ENCODE results near the gene GBA2. TPM values are rescaled to one million over a fixed set of nuclear protein-coding genes. Genes with fewer than 3 reads are reported as not detected.
A peak's percentile ranks its signal among the peaks of the same experiment; 100 is the strongest.

Gene GBA2
- total RNA-seq, 2 donors from 2014 or later = 54.2 to 111 TPM

DNA sequence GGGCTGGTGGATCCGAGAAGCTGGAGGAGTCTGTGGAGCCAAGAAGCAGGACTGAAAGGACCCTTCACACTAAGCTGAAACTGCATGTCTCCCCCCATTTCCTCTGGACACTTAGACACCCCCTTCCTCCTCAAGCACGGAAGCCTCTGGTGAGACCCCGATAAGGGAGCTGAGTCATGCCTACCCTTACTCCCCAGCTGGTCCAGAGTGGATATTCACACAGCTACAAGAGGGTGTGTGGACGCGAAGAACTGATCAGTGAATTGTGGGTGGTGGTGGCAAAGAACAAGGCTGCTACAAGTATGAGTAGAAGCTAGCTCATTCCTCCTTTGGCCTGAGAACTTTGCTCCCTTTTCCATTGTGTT, 21.4 kb downstream of the GBA2 start:
- Histone ChIP-seq H3K27me3 (no peaks in the 10 kb centered on the region), H3K4me3 (no peak overlapping the region), H3K4me1 (peaks cover 38% of the 10 kb centered on the region), H3K27ac (peak overlapping the region in 3 of 4 donors; percentile 17 to 53 (median 51)), H3K9me3 (no peaks in the 10 kb centered on the region), H3K36me3 (replicated peaks in 1 of 2; ENCODE audit: insufficient read depth in 1 of 2, low read depth in 2 of 2) (peaks cover 8 to 25% of the 10 kb centered on the region in 2 donors)
- intact Hi-C loops (cut with DNase I) = no loop called here
- DNase-seq (no peak), ATAC-seq (no peak)
- no peak for TF ChIP-seq POLR2A (IDR thresholded peaks at IDR 0.05)
- TF ChIP-seq, protein P1, sequence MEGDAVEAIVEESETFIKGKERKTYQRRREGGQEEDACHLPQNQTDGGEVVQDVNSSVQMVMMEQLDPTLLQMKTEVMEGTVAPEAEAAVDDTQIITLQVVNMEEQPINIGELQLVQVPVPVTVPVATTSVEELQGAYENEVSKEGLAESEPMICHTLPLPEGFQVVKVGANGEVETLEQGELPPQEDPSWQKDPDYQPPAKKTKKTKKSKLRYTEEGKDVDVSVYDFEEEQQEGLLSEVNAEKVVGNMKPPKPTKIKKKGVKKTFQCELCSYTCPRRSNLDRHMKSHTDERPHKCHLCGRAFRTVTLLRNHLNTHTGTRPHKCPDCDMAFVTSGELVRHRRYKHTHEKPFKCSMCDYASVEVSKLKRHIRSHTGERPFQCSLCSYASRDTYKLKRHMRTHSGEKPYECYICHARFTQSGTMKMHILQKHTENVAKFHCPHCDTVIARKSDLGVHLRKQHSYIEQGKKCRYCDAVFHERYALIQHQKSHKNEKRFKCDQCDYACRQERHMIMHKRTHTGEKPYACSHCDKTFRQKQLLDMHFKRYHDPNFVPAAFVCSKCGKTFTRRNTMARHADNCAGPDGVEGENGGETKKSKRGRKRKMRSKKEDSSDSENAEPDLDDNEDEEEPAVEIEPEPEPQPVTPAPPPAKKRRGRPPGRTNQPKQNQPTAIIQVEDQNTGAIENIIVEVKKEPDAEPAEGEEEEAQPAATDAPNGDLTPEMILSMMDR (IDR thresholded peaks at IDR 0.05) = no peak
- WGBS, 2 donors = 42 to 65% methylated on average over 5 of the region's 5 CpGs

DNA sequence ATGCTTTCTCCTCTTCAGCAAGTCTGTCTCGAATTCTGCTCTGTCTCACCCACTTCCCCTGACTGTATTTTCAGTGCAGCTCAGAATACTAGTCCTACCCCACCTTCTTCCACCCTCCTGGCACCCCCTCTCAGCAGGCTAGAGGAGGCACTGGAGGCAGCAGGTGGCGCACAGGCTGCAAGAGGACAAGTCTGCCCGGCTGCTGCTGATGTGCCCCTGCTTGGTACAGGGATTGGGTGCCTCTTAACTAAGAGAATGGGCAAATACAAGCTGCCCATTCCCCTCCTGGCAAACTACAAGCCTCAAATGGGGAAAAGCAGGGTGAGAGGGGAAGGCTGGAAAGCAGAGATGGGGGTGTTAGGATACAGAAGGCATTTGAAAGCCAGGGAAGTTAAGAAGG, 22.1 kb downstream of the GBA2 start:
- DNase-seq = no peak
- H3K9me3 ChIP-seq = no peaks in the 10 kb centered on the region
- intact Hi-C loops (cut with DNase I) = no loop called here

DNA sequence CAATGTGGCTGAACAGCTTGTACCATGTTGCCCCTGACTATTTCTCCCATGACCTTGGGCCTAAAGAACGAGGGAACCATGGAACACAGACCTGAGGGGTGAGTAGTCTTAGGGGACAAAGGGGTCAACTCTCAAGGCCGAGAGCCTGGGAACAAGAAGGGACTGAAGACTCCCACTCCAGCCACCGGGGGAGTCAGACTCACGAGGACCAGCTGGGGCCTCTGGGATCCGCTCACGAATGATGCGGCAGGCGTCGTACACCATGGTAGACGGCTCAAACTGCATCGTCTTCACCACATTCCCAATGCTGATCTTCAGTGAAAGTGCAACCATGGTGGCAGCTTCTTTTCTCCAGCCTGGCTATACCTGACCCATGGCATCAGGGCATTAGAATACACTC, 23.7 kb downstream of the GBA2 start:
- Histone ChIP-seq H3K36me3 (replicated peaks in 1 of 2; ENCODE audit: insufficient read depth in 1 of 2, low read depth in 2 of 2) (peaks cover 10 to 42% of the 10 kb centered on the region in 2 donors), H3K4me1 (peaks cover 28% of the 10 kb centered on the region), H3K9me3 (no peaks in the 10 kb centered on the region), H3K4me3 (no peak overlapping the region), H3K27me3 (no peaks in the 10 kb centered on the region), H3K27ac (no peak overlapping the region)
- 84 to 85% methylated on average over 11 of the region's 11 CpGs for WGBS, 2 donors
- TF ChIP-seq, protein P1 (IDR thresholded peaks at IDR 0.05) = no peak
- TF ChIP-seq POLR2A (IDR thresholded peaks at IDR 0.05) = no peak
- ATAC-seq = no peak
- DNase-seq = no peak
- intact Hi-C loops (cut with DNase I) = no loop called here

More for the DNA sequence above, 22.1 kb downstream of the GBA2 start:
- ATAC-seq = no peak
- Histone ChIP-seq H3K4me3 (no peak overlapping the region), H3K36me3 (replicated peaks in 1 of 2; ENCODE audit: insufficient read depth in 1 of 2, low read depth in 2 of 2) (peaks cover 8 to 29% of the 10 kb centered on the region in 2 donors), H3K27me3 (no peaks in the 10 kb centered on the region), H3K4me1 (peaks cover 38% of the 10 kb centered on the region), H3K27ac (no peak overlapping the region)
- WGBS, 2 donors = 64 to 87% methylated on average over 3 of the region's 3 CpGs
- no peak for TF ChIP-seq POLR2A (IDR thresholded peaks at IDR 0.05)
- TF ChIP-seq, protein P1 (IDR thresholded peaks at IDR 0.05) = no peak

DNA sequence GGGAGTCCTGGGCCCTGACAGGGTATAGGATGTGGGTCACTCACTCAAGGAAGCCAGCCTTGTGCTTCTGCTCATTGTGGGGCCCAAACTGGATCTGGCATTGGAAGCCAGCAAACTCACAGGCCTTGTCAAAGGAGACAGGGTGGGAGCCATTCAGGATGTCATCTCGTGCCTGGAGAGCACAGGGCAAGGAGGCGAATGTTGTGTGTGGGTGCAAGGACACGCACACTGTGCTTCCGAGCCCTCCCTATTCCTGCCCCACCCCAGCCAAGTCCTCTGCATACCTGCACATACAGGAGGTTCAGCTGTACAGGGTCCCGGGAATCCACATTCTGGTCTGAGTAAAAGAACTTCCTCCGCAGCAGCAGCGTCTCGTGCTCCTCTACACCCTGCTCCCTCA, 25.1 kb downstream of the GBA2 start:
- no peak for TF ChIP-seq POLR2A (IDR thresholded peaks at IDR 0.05)
- TF ChIP-seq, protein P1 (IDR thresholded peaks at IDR 0.05) = no peak
- ATAC-seq = no peak
- intact Hi-C loops (cut with DNase I) = no loop called here
- peaks cover 14 to 56% of the 10 kb centered on the region in 2 donors for H3K36me3 ChIP-seq (replicated peaks in 1 of 2; ENCODE audit: insufficient read depth in 1 of 2, low read depth in 2 of 2)
- 91 to 95% methylated on average over 4 to 8 of the region's 8 CpGs for WGBS, 2 donors
- H3K4me3 ChIP-seq = no peak overlapping the region
- H3K9me3 ChIP-seq = no peaks in the 10 kb centered on the region
- no peak for DNase-seq
- no peak overlapping the region for H3K27ac ChIP-seq
- H3K4me1 ChIP-seq = peaks cover 14% of the 10 kb centered on the region
- H3K27me3 ChIP-seq = no peaks in the 10 kb centered on the region

DNA sequence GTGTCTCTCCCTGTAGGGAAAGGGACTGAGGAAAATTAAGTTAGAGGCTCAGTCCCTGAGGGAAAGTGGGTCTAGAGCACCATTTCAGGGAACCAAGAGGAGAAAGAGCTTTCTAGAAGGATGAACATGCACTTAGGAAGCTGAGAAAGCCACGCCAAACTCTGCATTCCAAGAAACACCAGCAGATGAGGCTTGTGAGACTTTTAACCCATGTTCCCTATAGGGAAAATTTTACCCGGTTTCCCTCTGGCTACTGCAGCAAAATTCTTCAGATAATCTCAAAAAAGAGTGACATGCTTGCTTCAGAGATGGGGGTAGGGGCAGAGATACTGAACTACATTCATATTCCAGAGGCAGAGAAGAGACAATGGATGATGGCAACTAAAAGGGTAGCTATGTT, 25.6 kb downstream of the GBA2 start:
- peaks cover 14 to 61% of the 10 kb centered on the region in 2 donors for H3K36me3 ChIP-seq (replicated peaks in 1 of 2; ENCODE audit: insufficient read depth in 1 of 2, low read depth in 2 of 2)
- no peaks in the 10 kb centered on the region for H3K9me3 ChIP-seq
- WGBS, 2 donors = 87 to 89% methylated on average over 2 of the region's 2 CpGs
- no peak for ATAC-seq
- H3K27me3 ChIP-seq = no peaks in the 10 kb centered on the region
- intact Hi-C loops (cut with DNase I) = no loop called here
- DNase-seq = no peak
- no peak overlapping the region for H3K27ac ChIP-seq
- TF ChIP-seq, protein P1 (IDR thresholded peaks at IDR 0.05) = no peak
- TF ChIP-seq POLR2A (IDR thresholded peaks at IDR 0.05) = no peak
- H3K4me3 ChIP-seq = no peak overlapping the region
- H3K4me1 ChIP-seq = peaks cover 9% of the 10 kb centered on the region
